Measurements from ENCODE around the gene PKD1L1. TPM values are rescaled to one million over a fixed set of nuclear protein-coding genes. Genes with fewer than 3 reads are reported as not detected.
"Not testable (repeated sequence)": the region's sequence is repeated elsewhere in the genome, so short reads cannot be mapped to it uniquely, and the experiment has no call there.

PKD1L1 gene
- total RNA-seq, 1 donor from 2014 or later: 0.59 TPM

- DNase-seq (no peak), ATAC-seq (no peak)
- TF ChIP-seq CTCF (IDR thresholded peaks at IDR 0.05): no peak
- Histone ChIP-seq H3K4me1 (peaks cover 7% of the 10 kb centered on the region), H3K36me3 (no peaks in the 10 kb centered on the region), H3K4me3 (no peak overlapping the region), H3K9me3 (no peaks in the 10 kb centered on the region), H3K27me3 (ENCODE audit: low read depth) (no peaks in the 10 kb centered on the region), H3K27ac (no peak overlapping the region)
- intact Hi-C loops (cut with DNase I): no loop called here
Measured at GRCh38 chr7:47756636-47757035, 191.6 kb downstream of the PKD1L1 start.

- no peaks in the 10 kb centered on the region for H3K36me3 ChIP-seq
- DNase-seq (no peak), ATAC-seq (no peak)
- no peak overlapping the region for H3K27ac ChIP-seq
- H3K4me3 ChIP-seq: no peak overlapping the region
- H3K9me3 ChIP-seq: no peaks in the 10 kb centered on the region
- TF ChIP-seq CTCF (IDR thresholded peaks at IDR 0.05): no peak
- peaks cover 7% of the 10 kb centered on the region for H3K4me1 ChIP-seq
- intact Hi-C loops (cut with DNase I): no loop called here
- no peaks in the 10 kb centered on the region for H3K27me3 ChIP-seq (ENCODE audit: low read depth)
Measured at GRCh38 chr7:47755248-47755647, 193.0 kb downstream of the PKD1L1 start.

GRCh38 chr7:47751724-47752123, 196.5 kb downstream of the PKD1L1 start:
- H3K4me1 ChIP-seq; intact Hi-C loops (cut with DNase I); H3K9me3 ChIP-seq; H3K36me3 ChIP-seq; H3K4me3 ChIP-seq; H3K27ac ChIP-seq; ATAC-seq; H3K27me3 ChIP-seq (ENCODE audit: low read depth); DNase-seq: not testable (repeated sequence)

- ATAC-seq: no peak
Measured at GRCh38 chr7:47751043-47751442, 197.2 kb downstream of the PKD1L1 start.

GRCh38 chr7:47748041-47748440, 200.2 kb downstream of the PKD1L1 start:
- no peak overlapping the region for H3K4me3 ChIP-seq
- H3K4me1 ChIP-seq: no peaks in the 10 kb centered on the region
- no peak overlapping the region for H3K27ac ChIP-seq
- H3K27me3 ChIP-seq (ENCODE audit: low read depth): no peaks in the 10 kb centered on the region
- no peaks in the 10 kb centered on the region for H3K36me3 ChIP-seq
- TF ChIP-seq CTCF (IDR thresholded peaks at IDR 0.05): no peak
- DNase-seq (no peak), ATAC-seq (no peak)
- intact Hi-C loops (cut with DNase I): no loop called here
- H3K9me3 ChIP-seq: no peaks in the 10 kb centered on the region

More at GRCh38 chr7:47751043-47751442, 197.2 kb downstream of the PKD1L1 start:
- no peaks in the 10 kb centered on the region for H3K4me1 ChIP-seq
- no peak overlapping the region for H3K27ac ChIP-seq
- no peak overlapping the region for H3K4me3 ChIP-seq
- H3K9me3 ChIP-seq: no peaks in the 10 kb centered on the region
- TF ChIP-seq CTCF (IDR thresholded peaks at IDR 0.05): no peak
- intact Hi-C loops (cut with DNase I): no loop called here
- no peak for DNase-seq
- H3K27me3 ChIP-seq (ENCODE audit: low read depth): no peaks in the 10 kb centered on the region
- no peaks in the 10 kb centered on the region for H3K36me3 ChIP-seq

GRCh38 chr7:47747160-47747559, 201.1 kb downstream of the PKD1L1 start:
- ATAC-seq (no peak), DNase-seq (no peak)
- intact Hi-C loops (cut with DNase I): no loop called here
- Histone ChIP-seq H3K36me3 (no peaks in the 10 kb centered on the region), H3K4me1 (no peaks in the 10 kb centered on the region), H3K4me3 (no peak overlapping the region), H3K27me3 (ENCODE audit: low read depth) (no peaks in the 10 kb centered on the region), H3K27ac (no peak overlapping the region), H3K9me3 (no peaks in the 10 kb centered on the region)
- TF ChIP-seq CTCF (IDR thresholded peaks at IDR 0.05): no peak

Data from lower lobe of right lung (tissue), 2 donors.